ENCODE measurements around the gene EEF1G.

The EEF1G gene

GRCh38 chr11:62538470-62539237 is 35.0 kb downstream of the EEF1G start:
- DNase-seq, result no peak

- no peak for DNase-seq
Observed at GRCh38 chr11:62536301-62536957, 37.3 kb downstream of the EEF1G start.

DNA sequence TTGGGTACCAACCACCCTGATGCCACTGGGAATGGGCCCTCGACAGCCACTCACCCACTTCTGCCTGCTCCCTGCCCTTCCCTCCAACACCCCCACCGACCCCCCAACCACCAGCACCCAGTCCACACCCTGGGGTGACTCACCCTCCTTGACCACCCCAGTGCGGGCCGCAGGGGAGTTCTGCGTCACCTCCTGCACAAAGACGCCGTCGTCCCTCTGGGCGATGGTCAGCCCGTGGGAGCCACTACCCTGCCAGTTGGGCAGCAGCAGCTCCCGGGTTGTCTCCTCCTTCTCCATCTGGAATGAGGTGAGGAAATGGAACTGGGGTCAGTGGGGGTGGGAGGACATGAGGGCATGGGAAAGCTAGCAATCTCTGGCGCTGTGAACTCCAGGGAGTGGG is 37.9 kb downstream of the EEF1G start:
- DNase-seq, result no peak

- DNase-seq, result no peak
Observed at GRCh38 chr11:62534779-62535545, 38.7 kb downstream of the EEF1G start.

DNA sequence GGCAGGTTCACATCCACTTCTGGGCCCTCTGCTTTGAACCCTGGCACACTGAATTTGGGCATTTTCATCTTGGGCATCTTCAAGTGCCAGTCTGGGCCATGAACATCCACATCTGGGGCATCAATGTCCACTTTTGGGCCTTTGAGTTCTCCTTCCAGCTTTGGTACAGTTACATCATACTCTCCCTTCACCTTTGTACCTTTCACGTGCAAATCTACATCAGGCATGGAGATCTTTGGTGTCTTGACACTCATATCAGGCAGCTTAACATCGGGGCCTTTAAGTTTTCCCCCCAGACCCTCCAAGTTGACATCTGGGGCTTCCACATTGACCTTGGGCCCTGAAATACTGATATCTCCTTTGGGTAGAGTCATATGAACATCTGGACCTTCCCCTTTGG is 41.6 kb downstream of the EEF1G start:
- no peak for DNase-seq

DNA sequence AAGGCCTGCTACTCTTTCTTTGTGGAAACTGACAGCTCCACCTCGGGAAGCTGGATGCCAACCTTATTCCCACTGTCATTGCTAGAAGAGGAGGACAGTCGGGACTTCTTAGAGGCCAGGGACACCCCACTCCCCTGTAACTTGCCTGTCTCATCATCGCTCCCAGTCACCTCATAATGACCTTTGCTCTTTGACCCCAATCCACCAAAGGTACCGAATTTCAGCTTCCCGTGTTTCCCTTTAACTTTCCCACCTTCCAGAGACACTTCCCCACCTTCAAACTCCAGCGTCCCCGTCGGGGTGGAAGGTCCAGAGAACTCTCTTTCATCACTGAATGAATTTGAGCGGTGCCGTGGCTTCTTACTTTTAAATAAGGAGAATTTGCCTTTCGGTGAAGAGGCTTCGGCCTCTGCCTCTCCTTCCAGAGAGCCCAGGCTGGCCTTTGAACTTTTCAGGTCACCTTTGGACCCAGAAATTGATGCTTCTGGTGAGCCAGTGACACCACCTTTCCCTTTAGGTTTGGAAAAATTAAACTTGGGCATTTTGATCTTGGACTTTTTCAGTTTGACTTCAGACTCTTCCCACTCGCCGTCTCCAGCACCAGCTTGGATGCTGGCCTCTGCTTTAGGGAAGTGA is 56.8 kb downstream of the EEF1G start:
- DNase-seq, result no peak

- no peak for DNase-seq
Observed at GRCh38 chr11:62514151-62514550, 59.5 kb downstream of the EEF1G start.

DNA sequence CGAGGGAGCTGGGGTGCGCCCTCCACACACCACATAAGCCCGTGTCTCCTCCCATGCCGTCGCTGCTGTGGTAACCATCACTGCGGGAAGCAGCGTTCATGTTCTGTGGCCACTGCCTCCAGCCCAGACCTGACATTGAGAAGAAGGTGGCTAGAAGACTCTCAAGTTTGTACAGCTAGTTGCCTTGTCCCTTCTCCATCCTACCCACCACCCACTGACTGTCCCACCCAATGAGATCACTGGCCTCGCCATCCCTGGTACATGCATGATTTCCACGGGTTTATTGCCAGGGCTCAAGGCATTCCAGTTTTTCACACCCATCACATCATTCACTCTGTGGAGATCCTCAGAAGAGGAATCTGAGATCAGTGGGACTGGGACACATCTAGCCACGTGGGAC is 60.1 kb downstream of the EEF1G start:
- DNase-seq, result no peak

DNA sequence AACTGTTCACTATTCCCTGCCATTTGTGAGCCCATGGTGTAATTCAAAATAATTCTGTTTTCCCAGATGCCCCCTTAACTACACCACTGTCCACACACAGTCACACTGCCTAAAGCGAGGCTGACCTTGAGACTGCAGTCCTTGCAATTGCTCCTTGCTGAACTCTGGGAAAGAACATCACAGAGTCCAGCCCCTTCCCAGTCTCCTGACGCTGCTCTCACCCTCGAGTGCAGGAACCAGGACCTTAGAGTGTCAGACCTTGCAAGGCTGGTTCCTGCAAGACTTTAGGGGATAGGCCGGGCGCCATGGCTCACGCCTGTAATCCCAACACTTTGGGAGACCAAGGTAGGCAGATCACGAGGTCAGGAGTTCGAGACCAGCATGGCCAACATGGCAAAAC is 60.7 kb downstream of the EEF1G start:
- DNase-seq, result no peak
